Erythroblast (primary cell): Measurements from ENCODE around the gene ITPR1.

Source experiments
- DNase-seq, 2 experiments: peaks; one replicate each; lab custom pipeline; 2025; lab: John Stamatoyannopoulos, UW
- GATA1 ChIP-seq: IDR thresholded peaks from 2 replicates; pipeline ENCODE4 v1.6.1; 2011; ENCODE audit warnings: low read depth, mild to moderate bottlenecking, control low read depth, low read length, moderate library complexity
- POLR2A ChIP-seq: IDR thresholded peaks from 2 replicates; pipeline ENCODE4 v1.6.1; 2011; ENCODE audit warnings: mild to moderate bottlenecking, low read length

Gene ITPR1

DNA sequence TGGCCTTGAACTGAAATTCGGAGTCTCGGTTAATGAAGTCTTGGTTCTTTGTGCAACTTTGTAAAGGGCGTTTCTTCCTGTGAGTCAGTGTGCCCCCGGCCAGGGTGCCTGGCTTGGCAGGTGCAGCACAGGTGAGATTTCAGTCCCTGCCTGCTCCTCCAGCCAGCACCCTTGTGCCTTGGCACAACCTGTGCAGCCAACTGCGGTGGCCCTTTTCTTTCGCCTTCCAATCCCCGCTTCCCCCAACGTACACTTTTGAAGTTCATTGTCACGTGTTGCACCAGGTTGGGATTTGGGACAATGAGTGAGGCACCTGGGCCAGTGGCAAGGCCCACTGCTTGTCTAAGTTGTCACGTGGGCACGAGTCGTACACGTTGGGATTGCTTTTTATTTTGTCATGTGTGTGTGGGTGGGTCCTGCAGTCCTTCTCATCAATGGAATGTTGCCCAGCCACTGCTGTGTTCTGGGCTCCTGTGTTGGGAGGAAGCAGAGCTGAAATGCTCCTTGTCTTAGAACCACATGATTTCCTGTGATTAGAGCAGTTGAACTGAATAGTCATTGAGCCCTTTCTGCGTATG is 243.2 kb downstream of the ITPR1 start:
- no peak for TF ChIP-seq GATA1
- no peak for TF ChIP-seq POLR2A

DNA sequence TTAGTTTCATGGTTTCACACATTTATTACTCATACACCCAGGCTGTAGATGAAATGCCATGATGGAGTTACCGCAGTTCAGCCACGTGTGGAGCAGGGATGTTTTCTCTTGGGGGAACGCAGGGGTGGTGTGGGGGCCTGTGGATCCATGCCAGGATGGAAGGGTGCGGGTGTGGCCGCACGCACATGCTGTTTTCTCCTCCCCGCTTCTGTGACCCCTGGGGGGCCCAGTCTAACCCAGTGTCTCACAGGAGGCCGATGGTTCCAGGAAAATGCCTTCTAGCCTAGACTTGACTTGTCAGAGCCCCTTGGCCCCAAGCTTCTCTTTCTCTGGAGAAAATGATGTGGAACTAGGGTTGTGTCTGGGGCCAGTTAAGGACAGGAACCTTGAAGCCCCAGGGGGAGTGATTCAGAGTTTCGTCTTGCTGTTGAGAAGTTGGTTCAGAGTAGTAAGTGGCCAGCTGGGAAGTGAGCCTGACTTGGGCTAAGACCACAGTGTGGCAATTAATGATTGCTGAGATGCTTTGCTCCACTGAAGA is 245.7 kb downstream of the ITPR1 start:
- DNase-seq: no peak
- TF ChIP-seq GATA1 (no peak), POLR2A (no peak)

More for the DNA sequence above, 243.2 kb downstream of the ITPR1 start:
- no peak for DNase-seq

DNA sequence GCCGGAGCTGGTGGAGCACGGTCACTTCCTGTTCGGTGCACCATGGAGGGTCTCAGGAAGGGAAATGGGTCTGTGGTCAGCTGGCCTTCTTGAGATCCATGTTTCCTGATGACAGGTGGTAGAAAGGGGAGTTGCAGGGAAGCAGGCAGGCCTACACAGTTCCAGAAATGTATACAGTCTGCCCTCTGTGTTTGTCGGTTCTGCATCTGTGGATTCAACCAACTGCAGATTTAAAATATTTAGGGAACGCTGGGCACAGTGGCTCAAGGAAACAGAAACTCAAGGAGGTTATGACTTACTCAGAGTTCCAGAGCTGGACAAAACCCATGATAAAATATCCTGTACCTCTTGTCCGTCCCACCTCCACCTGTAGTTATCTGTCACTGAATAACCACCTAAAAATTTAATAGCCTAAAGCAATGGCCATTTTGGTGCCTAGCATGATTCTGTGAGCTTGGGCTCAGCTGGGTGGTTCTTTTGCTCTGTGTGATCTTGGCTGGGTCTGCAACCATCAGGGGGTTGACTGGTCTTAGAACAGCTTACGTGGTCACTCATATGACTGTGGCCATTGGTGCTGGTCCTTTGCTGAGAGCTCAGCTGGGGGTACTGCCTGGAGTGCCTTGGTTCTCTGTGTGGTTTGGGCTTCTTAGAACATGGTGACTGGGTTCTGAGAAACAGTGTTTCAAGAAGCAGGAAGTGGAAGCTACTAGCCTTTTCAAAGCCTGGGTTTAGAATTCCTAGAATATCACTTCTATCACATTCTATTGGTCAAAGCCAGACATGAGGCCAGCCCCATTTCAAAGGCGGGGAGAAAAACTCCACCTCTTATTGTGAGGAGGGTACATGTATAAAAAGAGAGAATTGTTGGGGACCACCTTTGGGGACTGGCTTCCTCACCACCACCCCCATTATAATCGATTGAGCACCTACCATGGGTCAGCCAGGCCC is 246.4 kb downstream of the ITPR1 start:
- DNase-seq: no peak
- TF ChIP-seq POLR2A: peak; percentile 37
- TF ChIP-seq GATA1: no peak

DNA sequence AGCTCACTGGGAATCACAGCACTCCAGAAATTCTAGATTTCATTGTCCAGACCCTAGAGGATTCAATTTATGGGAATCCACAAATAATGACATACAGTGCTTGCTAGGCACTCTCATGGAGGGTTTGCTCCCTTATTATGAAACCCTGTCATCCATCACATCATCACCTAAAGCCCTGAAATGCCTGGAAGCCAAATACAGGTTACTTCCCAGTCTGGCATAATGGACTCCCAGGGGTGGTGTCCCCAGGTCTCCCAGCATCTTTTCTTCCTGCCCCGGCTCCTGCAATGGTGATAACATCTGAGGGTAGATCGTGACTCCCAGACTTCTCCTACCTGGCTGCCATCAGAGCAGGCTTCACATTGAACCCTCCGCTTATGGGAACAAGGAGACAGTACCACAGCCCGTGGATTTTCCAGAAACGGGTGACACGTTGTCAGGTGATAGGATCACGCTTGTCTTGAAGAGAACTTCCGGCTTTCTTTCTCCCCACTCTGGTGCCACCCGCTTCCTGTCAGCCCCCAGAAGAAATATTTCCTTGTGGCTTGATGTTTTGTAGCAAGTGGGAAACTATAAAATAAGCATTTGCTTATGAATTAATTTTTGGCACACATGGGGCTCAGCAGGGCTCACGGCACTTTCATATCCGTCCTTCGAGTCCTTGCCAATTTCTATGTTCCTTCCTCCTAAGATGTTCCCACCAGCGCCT is 247.4 kb downstream of the ITPR1 start:
- TF ChIP-seq GATA1 (no peak), POLR2A (no peak)
- no peak for DNase-seq

DNA sequence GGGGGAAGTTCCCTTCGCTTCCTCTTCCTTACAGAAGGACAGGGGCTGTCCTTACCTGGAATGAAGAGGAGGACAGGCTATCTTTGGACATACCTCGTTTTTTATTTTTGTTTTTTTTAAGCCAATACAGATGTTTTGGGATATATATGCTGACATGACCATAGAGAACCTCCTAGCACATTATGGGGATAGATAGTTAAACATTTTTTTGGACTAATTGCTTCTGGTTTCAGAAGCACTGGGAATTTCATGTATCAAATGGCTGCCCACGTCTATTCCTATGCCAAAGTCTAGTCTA is 247.9 kb downstream of the ITPR1 start:
- no peak for TF ChIP-seq POLR2A
- TF ChIP-seq GATA1: no peak
- no peak for DNase-seq

DNA sequence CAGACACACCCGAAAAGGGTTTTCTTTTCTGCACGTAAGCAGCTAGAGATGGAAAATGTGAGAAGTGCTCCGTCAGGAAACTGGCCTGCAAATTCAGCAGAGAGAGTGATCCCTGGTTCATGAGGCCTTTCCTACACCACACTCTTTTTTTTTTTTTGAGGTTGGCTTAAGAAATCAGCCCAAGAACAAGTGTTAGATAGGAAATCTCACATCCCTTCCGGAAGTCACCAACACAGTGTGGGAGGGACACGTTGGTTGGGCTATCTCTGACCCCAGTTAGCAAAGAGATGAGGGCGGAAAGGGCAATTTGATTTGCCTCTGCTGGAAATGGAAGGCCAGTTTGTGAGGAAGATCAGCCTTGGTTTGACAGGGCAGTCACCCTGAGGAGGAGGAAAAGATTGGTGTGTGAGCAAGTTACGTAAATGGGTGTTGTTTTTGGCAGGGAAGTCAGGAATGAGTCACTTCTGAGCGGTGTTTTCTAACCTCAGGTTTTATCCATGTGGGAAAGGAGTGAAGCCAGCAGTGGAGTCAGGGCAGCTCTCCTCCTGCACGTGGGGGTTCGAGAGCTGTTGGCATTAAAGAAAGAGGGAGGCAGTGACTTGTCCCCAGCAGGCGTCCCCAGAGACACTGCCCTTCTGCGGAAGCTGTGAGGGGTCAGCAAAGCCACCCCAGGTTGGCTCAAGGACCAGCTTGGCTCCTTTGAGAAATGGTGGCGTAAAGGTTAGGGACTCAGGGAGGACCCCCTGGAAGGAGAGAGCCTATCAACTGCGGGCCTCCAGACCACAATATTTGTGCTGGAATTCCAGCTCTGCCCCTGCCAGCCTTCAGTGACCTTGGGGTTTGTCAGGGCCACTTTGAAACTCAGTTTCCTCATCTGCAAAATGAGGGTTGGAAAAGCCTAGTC is 248.5 kb downstream of the ITPR1 start:
- peak; percentile 13 to 44 for DNase-seq
- no peak for TF ChIP-seq GATA1
- no peak for TF ChIP-seq POLR2A

DNA sequence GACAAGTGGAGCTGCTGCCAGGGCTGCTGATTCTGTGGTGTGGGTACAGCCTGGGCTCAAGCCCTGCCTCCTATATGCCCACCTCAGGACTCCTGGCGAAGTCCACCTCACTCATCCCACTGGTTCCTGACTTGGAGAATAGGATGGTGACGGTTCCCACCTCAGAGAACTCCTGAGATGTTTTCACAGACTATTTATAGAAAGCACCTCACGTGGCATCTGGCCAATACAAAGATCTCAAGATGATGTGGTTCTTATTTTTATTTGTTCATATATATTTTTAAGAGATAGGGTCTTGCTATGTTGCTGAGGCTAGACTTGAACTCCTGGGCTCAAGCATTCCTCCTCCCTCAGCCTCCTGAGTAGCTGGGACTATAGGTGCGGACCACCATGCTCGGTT is 249.2 kb downstream of the ITPR1 start:
- TF ChIP-seq GATA1: no peak
- no peak for TF ChIP-seq POLR2A
- no peak for DNase-seq

DNA sequence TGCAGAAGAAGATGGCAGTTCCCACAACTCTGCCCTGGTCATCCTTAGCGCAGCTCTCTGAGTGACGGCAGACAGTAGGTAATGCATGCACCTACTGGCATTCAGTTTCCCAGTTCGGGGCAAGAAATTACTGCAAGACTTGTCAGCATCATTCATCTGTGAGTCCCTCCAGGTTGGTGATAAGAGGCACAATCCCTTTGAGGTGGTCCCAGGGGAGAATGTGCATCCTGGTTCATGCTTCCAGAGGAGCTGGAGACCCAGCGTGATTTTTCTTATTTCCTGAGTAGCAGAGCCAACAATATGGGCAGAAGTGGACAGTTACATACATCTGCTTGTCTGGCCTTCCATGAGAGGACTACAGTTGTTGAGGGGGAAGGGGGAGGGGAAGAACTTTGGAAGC is 250.2 kb downstream of the ITPR1 start:
- TF ChIP-seq GATA1 (no peak), POLR2A (no peak)
- no peak for DNase-seq

DNA sequence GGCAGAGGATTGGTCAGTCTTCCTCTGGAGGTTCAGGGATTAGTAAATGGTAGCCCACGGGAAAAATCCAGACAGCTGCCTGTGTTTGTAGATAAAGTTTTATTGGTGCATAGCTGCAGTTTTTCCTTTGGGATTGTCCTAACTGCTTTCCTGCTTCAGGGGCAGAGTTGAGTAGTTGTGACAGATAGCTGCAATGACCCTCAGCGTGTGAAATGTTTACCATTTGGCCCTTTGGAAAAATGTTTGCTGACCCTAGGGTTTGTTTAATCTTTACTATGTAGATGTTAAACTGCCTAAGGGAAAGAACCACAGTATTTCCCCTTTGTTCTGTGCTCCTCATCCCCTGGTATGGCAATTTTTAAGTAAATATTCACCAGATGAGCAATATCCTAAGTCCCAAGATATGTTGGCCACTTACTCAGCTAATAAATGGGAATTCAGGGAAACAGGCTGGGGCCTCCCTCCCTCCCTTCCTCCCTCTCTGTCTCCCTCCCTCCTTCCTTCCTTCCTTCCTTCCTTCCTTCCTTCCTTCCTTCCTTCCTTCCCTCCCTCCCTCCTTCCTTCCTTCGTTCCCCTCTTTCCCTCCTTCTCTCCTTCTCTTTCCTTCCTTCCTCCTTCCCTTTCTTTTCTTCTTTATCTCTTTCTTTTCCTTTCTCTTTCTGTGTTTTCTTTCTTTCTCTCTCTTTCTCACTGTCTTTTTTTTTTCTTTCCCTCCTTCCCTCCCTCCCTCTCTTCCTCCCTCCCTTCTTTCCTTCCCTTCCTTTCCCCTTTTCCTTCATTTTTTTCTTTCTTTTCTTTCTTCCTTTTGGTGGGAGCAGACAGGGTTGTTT is 251.5 kb downstream of the ITPR1 start:
- TF ChIP-seq POLR2A (no peak), GATA1 (no peak)
- DNase-seq: no peak

DNA sequence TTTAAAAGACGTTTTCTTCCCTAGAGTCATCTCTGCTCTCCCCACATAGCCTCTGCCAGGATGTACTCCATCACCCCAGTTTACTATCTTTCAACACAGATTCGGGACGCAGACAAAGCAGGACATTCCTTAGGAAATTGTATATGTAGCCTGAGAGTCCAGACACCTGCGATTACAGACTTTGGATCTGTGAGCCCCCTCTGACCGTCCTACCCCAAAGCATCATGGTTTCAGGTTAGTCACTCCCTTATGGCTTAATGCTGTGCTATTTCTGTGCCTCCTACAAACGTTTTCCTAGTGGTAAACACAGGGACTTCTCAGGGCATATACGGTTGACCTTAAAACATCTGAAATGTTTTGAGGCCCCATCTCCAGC is 252.1 kb downstream of the ITPR1 start:
- no peak for TF ChIP-seq POLR2A
- TF ChIP-seq GATA1: no peak
- no peak for DNase-seq

DNA sequence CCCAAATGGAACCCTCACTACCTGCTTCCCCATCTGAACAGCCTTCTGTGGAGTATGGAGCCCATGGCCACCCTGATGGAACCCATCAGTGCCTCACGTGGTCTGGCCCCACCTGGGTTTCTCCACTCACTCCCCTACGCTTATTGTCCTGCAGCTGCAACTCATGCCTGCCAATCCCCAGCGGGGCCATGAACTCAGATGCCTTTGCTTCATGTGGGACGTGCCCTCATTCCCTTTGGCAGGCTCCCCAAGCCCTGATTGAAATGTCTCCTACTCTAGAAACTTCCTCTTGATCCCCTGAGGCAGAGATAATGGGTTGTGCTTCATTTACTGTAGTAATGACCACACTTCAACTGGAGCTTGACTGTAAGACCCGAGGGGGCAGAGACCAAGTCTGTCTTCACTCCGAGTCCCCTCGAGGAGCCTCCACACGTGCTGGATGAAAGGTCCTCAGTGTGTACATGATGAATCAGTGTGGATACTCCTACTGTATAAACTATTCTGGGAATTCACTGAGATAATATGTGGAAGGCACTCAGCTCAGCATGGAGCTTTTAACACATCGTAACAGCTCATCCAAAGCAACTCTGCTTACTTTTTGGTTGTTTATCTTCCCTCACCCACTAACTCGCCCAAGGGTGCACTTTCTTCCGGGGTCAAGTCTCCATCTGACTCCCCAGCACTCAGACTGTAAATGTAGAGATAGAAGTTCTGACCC is 253.3 kb downstream of the ITPR1 start:
- DNase-seq: no peak
- TF ChIP-seq POLR2A (no peak), GATA1 (no peak)

DNA sequence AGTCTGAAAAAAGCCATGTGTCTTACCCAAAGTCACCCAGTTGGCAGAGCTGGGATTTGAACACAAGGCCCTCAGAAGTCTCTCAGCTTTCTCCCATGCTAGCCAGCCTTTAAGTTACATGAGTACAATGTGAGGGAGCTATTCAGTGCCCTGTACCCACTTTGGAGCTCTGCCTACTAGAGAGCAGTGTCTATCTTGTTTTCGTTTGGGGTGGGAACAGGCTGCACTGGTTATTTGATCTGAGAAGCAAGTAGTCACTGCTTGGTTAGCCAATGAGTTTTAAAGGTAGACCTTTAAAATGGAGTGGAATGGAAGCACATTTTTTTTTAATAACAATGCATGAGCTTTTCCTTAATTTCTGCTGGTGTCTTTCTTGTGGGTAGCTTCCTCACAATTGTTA is 255.0 kb downstream of the ITPR1 start:
- TF ChIP-seq GATA1: no peak
- TF ChIP-seq POLR2A: no peak
- DNase-seq: no peak
